Mononuclear cell (primary cell): ENCODE data around the gene B3GNT7. TPM values are rescaled to one million over a fixed set of nuclear protein-coding genes. Genes with fewer than 3 reads are reported as not detected.

Experiments used
- H3K27me3 ChIP-seq: 2 replicates; pipeline ENCODE4 v1.6.0; 2011; ENCODE audit warnings: low read length, control low read depth; ENCODE audit not compliant: insufficient read depth
- H3K4me1 ChIP-seq: 2 replicates; pipeline ENCODE4 v1.5.1; 2011; ENCODE audit warnings: mild to moderate bottlenecking, low read length, control low read depth; ENCODE audit not compliant: insufficient read depth
- H3K4me3 ChIP-seq: 2 replicates; pipeline ENCODE4 v1.5.1; 2011; ENCODE audit warnings: mild to moderate bottlenecking, low read length, moderate library complexity
- H3K9me3 ChIP-seq: 2 replicates; pipeline ENCODE4 v1.5.1; 2011; ENCODE audit warnings: low read depth, mild to moderate bottlenecking, control low read depth, low read length
- total RNA-seq: library from RNA; depleted of rRNA; stranded (reverse); fragments of >200 nt; gene quantifications from one replicate; pipeline ENCODE4 v1.2.3, GENCODE V29; 2012

The B3GNT7 gene
- total RNA-seq, 1 donor: 6.5 TPM

GRCh38 chr2:231387904-231388724 lies 7.4 kb upstream of the B3GNT7 start:
- no peak overlapping the region for H3K4me3 ChIP-seq
- H3K9me3 ChIP-seq: no peaks in the 10 kb centered on the region
- no peaks in the 10 kb centered on the region for H3K27me3 ChIP-seq
- H3K4me1 ChIP-seq: peaks cover 46% of the 10 kb centered on the region

GRCh38 chr2:231388725-231389346 lies 6.7 kb upstream of the B3GNT7 start:
- H3K4me1 ChIP-seq: peaks cover 53% of the 10 kb centered on the region
- no peak overlapping the region for H3K4me3 ChIP-seq
- no peaks in the 10 kb centered on the region for H3K9me3 ChIP-seq
- no peaks in the 10 kb centered on the region for H3K27me3 ChIP-seq

- Histone ChIP-seq H3K4me1 (peaks cover 68% of the 10 kb centered on the region), H3K9me3 (no peaks in the 10 kb centered on the region), H3K4me3 (no peak overlapping the region), H3K27me3 (no peaks in the 10 kb centered on the region)
These were observed 4.8 kb upstream of the B3GNT7 start for GRCh38 chr2:231390667-231391066.

GRCh38 chr2:231391981-231392380 lies 3.5 kb upstream of the B3GNT7 start:
- Histone ChIP-seq H3K27me3 (no peaks in the 10 kb centered on the region), H3K9me3 (no peaks in the 10 kb centered on the region), H3K4me3 (no peak overlapping the region), H3K4me1 (peaks cover 79% of the 10 kb centered on the region)

GRCh38 chr2:231392431-231393148 lies 2.9 kb upstream of the B3GNT7 start:
- Histone ChIP-seq H3K4me3 (no peak overlapping the region), H3K4me1 (peaks cover 79% of the 10 kb centered on the region), H3K27me3 (no peaks in the 10 kb centered on the region), H3K9me3 (no peaks in the 10 kb centered on the region)

GRCh38 chr2:231393149-231394131 lies 2.1 kb upstream of the B3GNT7 start:
- Histone ChIP-seq H3K27me3 (no peaks in the 10 kb centered on the region), H3K4me3 (peak overlapping the region; percentile 33), H3K4me1 (peaks cover 72% of the 10 kb centered on the region), H3K9me3 (no peaks in the 10 kb centered on the region)

GRCh38 chr2:231394211-231395141 lies 1.0 kb upstream of the B3GNT7 start:
- Histone ChIP-seq H3K4me3 (peak overlapping the region; percentile 33), H3K9me3 (no peaks in the 10 kb centered on the region), H3K27me3 (no peaks in the 10 kb centered on the region), H3K4me1 (peaks cover 69% of the 10 kb centered on the region)

- Histone ChIP-seq H3K27me3 (no peaks in the 10 kb centered on the region), H3K4me1 (peaks cover 58% of the 10 kb centered on the region), H3K9me3 (no peaks in the 10 kb centered on the region), H3K4me3 (peak overlapping the region; percentile 20)
These were observed 730 bp downstream of the B3GNT7 start for GRCh38 chr2:231396058-231396821.

- no peak overlapping the region for H3K4me3 ChIP-seq
These were observed 1.8 kb downstream of the B3GNT7 start for GRCh38 chr2:231397011-231397927.

GRCh38 chr2:231397928-231398294 lies 2.4 kb downstream of the B3GNT7 start:
- Histone ChIP-seq H3K4me1 (peaks cover 41% of the 10 kb centered on the region), H3K4me3 (no peak overlapping the region), H3K9me3 (no peaks in the 10 kb centered on the region), H3K27me3 (no peaks in the 10 kb centered on the region)

More at GRCh38 chr2:231397011-231397927, 1.8 kb downstream of the B3GNT7 start:
- no peaks in the 10 kb centered on the region for H3K9me3 ChIP-seq
- peaks cover 48% of the 10 kb centered on the region for H3K4me1 ChIP-seq
- no peaks in the 10 kb centered on the region for H3K27me3 ChIP-seq

- peaks cover 35% of the 10 kb centered on the region for H3K4me1 ChIP-seq
- H3K4me3 ChIP-seq: no peak overlapping the region
- no peaks in the 10 kb centered on the region for H3K9me3 ChIP-seq
- H3K27me3 ChIP-seq: no peaks in the 10 kb centered on the region
These were observed 3.1 kb downstream of the B3GNT7 start for GRCh38 chr2:231398585-231398984.

GRCh38 chr2:231399046-231399852 lies 3.7 kb downstream of the B3GNT7 start:
- Histone ChIP-seq H3K9me3 (no peaks in the 10 kb centered on the region), H3K27me3 (no peaks in the 10 kb centered on the region), H3K4me1 (peaks cover 28% of the 10 kb centered on the region), H3K4me3 (no peak overlapping the region)
